ENCODE measurements around the gene RPL29.

Gene RPL29

DNA sequence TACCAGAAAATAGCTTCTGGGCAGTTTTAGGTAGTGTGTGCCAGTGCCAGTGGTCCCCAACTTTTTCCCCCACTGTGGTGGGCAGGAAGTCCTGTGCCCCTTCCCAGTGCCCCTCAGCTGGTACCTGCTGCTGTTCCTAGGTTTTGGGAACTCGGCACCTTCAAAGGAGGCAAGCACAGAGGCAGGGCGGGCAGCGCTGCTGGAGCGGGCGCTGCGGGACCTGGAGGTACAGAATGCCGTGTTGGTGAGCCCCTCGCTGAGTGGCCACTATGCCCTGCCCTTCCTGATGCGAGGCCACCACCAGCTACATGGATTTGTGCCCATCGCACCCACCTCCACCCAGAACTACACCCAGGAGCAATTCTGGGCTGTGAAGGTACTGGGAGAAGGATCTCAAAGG lies 15.4 kb downstream of the RPL29 start:
- DNase-seq, result no peak

DNA sequence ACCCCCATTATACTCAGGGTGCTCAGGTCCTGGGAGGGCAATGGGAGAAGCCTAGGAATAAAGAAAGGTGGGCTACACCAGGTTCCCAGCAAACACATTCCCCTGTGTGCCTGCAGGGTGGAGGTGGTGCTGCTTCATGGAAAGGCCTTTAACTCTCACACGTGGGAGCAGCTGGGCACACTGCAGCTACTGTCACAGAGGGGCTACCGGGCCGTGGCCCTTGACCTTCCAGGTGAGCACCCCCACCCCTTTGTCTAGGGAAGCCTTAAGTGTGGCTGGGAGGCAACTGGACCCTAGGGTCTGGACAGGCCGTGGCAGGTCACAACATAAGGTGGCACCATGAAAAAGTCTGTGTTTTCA lies 17.6 kb downstream of the RPL29 start:
- DNase-seq, result no peak

DNA sequence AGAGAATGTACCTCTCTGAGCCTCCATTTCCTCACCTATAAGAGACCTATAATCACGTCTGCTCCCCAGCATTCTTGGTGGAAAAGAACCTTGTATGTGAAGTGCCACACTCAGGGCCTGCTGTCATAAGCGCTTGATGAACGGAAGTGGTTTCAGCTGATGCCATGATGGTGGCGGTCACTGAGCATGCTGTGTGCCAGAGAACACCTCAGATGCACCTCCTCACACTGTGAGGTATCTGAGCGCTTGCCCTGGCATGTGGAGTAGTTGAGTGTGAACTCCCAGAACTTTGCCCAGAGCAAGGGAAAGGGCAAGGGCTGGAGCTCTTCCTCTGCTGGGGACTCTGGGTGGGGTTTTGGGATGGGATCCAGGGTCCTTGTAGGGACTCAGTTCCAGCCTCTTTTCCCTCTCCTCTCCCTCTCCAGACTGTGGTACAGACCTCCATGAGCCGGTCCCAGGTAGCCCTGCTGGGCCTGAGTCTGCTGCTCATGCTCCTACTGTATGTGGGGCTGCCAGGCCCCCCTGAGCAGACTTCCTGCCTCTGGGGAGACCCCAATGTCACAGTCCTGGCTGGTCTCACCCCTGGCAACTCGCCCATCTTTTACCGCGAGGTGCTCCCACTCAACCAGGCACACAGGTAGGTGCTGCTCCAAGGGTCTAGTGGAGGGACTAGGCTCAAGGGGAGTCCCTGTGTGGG lies 18.1 kb downstream of the RPL29 start:
- DNase-seq, result no peak

DNA sequence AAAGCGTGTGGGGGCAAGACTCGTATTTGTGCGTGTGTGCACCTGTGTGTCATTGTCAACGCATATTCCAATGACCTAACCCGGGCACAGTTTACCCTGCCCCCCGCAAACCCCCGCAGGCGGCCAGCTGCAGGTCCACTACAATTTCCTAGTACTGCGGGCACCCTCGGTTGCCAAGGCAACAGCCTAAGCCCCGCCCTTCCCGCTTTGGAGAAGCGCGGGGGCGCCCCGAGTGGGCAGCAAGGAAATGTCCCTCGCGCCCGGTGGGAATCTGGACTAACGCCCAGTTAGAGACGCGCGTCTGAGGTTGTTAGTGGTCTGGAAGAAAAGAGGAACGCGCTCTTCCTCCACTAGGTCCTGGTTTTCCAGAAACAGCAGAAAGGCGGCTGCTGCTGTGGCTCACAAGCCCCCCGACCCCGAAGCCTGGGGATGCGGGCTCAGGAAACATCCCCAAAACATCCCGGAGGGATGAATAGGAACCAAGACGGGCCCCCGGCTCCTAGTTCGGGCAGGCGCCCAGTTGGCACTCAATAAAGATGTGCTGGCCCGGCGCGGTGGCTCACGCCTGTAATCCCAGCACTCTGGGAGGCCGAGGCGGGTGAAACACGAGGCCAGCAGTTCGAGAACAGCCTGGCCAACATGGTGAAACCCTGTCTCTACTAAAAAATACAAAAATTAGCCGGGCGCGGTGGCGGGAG lies 19.7 kb downstream of the RPL29 start:
- DNase-seq, result no peak

DNA sequence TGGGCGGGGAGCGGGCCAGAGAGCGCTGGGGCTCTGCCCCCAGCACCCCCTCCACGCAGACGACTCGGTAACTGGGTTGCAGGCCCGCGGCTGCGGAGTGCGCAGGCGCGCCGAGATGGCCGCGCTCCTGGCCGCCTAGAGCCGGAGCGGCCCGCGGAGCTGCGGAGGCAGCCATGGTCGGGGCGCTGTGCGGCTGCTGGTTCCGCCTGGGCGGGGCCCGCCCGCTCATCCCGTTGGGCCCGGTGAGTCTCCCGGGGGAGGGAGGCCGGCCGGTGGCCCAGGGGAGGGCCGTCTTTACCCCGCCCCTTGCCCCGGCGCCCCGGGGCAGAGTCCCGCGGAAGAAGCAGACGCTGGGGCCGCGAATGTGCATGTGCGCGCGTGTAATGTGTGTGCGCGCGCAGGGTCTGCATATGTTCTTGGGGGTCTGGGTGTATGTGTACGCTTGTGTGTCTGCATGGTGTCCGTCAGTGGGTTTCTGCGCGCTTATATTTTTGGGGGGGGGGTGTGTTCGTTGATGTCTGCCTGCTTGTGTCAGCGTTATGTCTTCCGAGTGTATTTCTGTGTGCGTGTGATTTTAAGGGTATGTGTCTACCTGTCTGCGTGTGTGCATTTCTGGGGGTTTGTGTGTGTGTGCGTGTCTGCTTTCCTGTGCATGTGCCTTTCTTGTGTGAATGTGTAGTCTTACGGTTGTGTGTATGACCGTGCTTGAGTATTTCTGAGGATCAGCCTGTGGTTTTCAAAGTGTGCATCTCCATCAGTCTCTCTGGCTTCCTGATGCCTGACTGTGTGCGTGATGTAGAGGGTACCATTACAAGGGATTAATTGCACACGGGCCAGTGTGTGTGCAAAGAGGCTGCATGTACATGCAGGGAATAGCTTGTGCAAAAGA lies 20.5 kb downstream of the RPL29 start, which contains the start of gene ABHD14A:
ABHD14A (plus strand) TSS at position 102 of the 889 bp plus-strand sequence; CDS start at position 174, 72 bp downstream.
- DNase-seq, result no peak

DNA sequence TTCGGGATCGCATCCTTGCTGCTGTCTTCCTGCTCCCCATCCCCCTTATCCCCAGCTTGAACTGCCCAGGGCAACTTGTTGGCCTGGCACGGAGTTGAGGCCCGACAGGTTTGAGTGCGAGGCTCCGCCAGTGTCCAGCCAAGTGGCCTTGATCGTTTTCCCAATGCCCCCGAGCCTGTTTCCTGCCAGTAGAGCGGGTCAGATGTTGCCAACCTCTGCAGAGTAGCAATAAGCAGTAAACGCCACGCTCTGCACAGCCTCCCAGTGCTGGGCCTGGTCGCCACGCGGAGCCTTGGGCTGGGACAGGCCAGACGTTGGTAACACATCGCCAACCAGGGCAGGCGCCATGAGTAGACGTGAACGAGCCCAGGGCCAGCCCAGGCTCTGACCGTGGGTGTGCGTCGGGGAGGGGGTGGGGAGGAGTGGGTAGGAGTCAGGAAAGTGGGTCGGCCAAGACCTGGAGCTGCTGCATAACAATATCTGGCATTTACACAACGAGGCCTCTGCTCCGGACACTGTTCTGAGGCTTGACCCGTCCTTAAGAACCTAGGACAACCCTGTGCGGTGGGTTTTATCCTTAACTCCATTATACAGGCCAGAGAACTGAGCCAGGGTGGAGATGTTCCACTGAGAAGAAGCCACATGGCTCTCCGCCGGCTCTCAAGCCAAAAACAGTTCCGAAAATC lies 21.3 kb downstream of the RPL29 start:
- no peak for DNase-seq

DNA sequence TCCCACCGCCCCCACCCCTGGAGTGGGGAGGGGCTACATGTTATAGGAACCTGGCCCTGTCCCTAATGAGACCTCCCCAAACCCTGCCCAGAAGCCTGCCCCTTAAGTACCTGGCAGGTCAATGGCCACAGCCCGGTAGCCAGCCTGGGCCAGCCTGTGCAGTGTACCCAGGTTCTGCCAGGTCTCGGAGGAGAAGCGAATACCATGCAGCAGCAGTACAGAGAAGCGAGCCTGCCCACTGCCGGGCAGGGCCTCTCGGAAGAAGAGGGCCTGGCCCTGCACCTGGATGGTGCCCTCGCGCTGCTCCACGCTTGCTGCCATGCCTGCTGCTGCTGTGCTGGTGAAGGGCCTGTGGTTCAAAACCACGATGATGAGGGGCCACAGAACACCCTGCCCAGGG lies 24.3 kb downstream of the RPL29 start:
- no peak for DNase-seq

DNA sequence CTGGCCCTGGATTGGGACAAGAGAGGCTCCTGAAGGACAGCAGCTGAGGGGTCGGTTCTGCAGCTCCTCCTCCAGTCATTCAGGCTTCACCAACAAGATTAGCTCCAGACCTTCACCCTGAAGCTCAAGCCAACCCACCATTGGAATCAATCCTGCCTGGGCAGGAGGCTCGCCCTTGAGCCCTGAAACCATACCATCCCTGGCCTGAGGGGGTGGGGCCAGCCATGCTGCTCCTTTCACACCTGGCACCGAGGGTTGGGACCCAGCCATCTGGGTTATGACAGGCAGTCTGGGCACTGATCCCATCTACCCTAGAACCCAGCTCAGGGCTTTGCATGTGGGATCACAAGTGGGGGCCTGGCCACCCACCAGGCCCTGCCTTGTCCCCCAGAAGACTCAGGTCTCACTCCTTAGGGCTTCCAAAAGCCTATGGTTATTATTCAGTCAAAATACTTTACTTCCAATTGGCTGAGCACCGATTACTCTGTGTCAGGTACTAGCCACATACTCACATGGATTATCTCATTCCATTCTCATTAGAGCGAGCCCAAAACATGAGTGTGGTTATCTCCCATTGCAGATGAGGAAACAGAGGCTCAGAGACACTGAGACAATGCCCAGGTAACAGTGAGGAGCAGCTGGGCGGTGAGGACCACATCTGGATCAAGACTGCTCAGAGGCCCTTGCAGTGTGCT lies 24.9 kb downstream of the RPL29 start:
- DNase-seq, result no peak

DNA sequence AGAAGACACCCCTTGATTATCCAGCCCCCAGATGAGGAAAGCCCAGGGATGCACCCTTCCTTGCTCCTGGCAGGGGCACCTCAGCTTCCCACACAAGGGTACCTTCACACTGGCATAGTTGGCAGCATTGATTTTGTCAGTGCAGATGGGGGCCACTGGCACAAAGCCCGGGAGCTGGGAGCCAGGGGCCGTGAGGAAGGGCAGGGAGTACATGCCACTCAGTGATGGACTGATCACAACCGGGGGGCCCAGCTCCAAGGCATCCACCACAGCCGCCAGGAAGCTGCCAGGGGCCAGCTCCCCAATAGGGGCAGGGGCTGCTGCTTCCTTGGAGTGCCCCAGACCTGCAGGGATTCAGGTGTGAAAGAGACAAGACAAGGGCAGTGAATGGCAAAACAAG lies 25.9 kb downstream of the RPL29 start:
- DNase-seq, result no peak

DNA sequence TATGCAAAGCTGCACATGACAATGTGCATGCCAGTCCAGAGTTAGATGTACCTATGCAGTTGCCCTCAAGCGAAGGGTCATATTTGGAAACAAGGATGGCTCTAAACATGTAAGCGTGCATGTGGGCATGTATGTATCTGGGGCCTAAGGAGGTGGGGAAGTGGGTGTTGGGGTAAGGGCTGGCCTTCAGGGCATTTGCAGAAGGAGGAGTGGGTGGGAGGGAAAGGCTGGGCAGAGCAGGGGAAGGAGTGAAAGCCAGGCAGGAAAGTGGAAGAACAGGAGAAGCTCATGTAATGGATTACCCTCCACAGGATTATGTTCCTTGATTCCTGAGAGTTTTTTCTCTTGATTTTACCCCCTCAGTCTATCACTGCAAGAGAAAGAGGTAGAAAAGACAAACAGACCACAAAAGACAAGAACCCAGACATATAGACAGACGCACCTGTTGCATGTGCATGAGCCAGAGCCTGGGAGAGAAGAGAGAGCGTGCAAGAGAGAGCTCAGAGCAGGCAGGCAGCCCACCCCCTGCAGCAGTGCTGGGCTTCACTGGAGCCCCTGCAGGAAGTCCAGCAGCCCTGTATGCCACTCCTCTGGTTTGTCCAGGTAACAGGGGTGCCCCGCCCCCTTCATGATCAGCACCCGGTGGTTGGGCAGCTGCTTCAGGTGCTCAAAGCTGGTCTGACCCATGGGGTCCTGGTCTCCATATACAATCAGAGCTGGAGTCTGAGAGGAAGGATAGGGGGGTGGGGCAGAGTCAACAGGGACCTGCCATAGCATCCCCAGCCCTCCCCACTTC lies 26.6 kb downstream of the RPL29 start:
- no peak for DNase-seq

DNA sequence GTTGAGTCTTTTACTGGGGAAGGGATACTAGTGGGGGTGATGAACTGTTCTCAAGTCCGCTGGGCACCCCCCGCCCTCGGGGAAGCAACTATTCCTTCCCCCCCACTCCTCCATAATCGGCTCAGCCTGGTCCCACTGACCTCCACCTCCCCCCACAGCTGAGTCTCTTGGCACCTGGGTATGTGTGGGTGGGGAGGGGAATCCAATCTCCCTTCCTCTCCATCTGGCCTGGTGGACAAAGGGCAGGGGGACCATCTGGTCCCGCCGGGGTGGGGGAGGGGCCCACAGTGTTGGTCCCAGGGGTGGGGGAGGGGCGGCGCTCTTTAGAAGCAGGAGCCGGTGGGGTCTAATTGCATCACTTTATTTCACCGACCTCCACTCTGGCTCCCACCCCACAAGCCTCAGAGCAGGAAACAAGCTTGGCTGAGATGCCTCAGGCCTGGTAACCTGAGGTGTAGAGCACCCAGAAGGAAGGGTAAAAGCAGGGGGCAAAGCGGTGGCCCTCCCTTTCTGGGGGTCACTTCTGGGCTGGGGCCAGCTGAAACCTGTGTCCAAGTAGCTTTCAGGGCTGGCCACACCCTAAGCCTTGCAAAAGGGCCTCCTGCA lies 27.4 kb downstream of the RPL29 start:
- DNase-seq, result no peak

DNA sequence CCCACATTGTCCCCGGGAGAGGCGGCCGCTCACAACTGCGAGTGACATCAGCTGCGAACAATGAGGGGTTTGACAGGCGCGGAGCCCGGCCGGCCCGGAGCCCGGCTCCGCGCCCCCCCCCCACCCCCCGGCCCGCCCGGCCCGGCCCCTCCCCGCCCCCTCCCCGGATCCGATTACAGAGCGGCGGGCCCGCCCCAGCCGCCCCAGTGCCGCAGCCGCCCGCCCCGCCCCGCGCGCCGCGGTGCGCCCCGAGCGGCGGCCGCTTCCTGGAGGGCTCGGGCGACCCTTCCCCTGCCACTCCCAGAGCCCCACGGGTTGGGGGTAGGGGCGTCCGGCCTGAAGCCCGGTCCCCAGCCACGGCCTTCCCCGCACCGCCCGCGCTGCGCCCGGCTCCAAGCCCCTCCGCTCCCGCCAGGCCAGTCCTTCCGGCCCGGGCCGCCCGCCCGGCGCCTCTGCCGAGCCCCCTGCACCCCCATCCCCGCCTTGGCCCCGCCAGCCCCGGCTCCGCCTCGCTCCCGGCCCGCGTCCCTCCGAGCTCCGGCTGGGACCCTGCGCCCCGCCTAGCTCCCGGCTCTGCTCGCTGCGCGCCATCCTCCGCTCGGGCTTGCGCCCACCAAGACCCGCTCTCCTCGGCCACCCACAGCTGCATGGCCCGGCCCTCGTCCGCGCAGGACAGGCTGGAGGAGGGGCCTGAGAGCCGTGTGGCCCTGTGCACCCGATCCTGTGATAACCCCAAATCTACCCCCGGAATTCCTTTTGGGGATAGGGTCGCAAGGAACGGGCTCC lies 28.1 kb downstream of the RPL29 start, which contains the start of gene PCBP4:
PCBP4 (minus strand) TSS at position 71 of the 786 bp plus-strand sequence. CDS start 6,214 bp downstream, outside the sequence.
- no peak for DNase-seq

DNA sequence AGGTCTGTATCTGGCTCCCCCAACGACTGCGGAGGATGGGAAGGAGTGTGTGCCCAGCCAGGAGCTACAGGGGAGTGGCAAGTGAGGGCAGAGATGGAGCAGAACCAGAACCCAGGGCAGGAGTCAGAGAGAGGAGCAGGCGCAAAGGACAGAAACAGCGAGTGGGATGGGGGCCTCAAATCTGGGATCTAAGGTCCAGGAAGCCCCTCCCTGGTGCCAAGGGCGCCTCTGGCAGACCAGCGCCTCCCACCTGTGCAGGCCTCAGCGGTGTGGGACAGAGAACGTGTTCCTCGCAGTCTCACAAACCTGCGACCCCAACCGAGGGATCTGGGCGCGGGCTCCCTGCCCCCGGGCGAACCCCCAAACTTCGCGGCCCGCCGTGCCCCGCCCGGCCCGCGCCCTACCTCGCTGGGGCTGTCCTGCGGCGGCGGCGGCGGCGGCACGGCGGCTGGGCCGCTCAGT lies 28.7 kb downstream of the RPL29 start:
- DNase-seq, result no peak

DNA sequence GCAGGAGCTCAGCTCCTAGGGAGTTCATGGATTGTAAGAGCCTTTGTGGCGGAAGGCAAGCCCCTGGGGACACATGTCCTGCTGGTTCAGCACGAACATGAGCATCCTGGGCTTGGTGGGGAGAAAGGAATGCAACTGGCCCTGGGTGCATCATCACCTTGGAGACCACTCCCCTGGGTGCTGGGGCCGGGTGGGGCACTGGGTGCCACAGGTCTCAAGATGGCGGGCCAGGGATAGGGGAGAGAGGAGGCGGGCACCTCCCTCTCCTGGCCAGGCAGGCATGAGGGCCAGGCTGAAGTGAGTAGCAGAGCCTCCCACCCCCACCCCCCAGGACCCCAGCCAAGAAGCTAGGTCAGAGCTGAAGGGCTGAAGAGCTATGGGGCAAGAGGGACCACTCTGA lies 29.2 kb downstream of the RPL29 start:
- no peak for DNase-seq

DNA sequence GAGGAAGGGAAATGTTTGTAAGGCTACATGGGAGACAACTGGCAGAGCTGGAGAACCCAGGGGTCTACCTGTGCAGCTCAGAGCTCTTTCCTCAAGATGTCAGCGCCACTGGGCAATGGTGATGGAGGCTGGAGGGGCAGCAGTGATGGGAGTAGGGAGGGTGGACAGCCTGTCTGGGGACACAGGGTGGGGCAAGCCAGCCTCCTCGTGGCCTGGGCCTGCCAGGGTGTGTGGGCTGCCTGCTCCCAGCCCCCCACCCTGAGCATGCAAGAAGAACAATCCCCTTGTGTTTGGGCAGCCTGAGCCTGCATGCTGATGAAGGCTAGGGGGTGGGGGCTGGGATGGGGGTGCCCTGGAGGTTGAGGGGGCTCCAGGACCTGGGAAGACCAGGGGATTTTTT lies 29.7 kb downstream of the RPL29 start:
- DNase-seq, result no peak

DNA sequence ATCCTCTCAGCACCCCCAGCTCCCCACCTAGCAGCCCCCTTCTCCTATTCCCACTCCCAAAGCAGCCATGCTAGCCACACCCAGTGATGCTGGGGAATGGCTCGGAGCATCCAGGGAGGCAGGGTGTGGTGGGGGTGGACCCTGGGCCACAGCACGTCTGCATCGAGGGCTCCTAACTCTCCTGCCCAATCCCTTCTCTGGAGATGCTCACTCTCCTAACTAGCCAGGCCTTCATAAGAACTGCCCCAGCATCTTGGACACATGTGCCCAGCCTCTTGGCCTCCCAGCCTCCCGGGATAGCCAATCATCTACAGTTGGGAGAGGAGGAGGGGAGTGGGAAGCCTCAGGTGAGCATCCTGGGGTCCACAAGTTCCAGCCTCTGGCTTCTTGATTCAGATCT lies 31.2 kb downstream of the RPL29 start:
- no peak for DNase-seq

DNA sequence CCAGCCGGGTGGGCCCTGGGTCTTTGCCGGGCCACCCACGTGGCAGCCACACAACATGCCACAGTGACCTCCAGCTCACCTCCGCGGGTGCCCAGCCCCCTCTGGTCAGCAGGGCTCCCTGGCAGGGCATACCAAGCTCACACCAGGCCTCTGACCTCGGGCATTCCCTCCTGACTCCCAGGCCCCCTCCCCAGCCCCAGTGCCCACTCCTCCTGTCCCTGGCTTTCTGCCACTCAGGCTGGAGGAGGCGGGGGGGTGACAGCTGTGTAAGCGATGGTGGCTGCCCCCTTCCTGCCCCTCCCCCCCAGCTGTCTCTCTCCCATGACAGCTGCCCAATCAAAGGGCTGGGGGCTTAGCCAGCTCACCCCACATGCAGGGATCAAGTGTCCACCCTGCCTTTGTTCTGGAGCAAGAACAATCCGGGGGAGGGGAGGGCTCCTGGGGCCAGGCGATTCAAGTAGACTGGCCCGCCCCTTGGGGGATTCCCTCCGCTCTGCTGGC lies 31.7 kb downstream of the RPL29 start:
- no peak for DNase-seq

DNA sequence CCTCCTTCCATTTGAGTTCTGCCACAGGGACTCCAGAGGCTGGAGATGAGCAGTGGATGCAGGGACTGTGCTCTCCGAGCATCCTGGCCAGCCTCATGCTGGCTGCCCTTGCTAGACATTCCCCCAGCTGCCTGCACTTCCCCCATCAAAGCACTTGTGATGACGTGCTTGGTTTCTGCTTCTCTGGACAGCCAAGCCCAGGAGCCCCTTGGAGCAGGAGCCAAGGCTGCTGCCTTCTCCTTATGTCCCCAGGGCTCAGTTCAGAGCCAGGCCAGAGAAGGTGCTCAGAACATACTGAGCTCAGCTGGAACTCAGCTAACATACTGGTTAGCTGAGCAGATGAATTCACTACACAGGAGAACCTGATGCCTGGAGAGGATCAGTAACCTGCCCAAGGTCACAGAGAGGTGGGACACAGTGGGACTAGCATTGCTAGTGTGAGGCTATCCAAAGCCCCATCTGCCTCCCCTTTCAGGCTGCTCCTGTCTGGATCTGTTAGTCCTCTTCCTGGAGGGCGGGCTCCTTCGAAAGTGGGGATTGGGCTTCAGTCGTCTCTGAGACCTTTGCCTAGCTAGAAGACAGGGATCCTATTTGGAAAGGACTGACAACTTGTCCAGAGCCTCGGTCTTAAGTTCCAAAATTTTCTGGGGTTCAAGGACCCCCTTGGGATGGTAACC lies 32.7 kb downstream of the RPL29 start:
- no peak for DNase-seq

All from NCI-H2081 treated with DMSO at 0.1 percent for 48 hours (cell line).